Activated CD4-positive, alpha-beta T cell treated with anti-CD3 and anti-CD28 coated beads, Interleukin-2, amount 50 U/mL, for 24 hours (primary cell): ENCODE results near the gene CDHR2.
"Not testable (repeated sequence)": the region's sequence is repeated elsewhere in the genome, so short reads cannot be mapped to it uniquely, and the experiment has no call there.

ENCODE experiments used
- DNase-seq, 2 donors: peaks; one replicate each; pipeline ENCODE4 v3.0.0-alpha.2; 2020; ENCODE audit warnings: low read depth in 1 of 2, low spot score in 1 of 2

CDHR2 gene

DNA sequence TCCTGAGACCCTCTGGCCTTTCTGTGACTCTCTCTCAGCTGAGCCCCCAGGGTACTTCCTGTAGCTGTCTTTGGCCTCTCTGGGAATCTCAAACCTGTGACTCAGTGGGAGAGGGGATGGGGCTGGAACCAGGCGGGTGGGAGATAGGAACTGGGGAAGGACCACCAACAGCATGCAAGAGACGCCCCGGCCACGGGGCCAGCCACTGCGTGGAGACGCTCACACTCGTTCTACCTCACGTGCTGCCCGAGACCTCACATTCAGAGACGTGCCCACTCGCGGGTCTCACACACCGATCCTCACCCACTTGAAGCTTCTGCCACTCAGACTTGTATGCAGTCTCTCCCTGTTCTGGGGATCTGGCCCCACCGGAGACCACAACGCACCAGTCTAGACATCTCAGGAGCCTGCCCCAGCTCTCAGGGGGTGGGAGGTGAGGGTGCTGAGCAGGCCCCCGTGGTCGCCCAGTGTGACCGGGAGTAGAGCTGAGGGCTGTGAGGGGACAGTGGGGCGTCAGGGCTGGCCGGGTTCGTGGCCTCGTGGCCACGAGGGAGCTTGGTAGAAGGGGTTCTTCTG, 47.0 kb downstream of the CDHR2 start:
- no peak for DNase-seq

GRCh38 chr5:176596689-176597416, 47.7 kb downstream of the CDHR2 start:
- peak; percentile 42 to 47 for DNase-seq

DNA sequence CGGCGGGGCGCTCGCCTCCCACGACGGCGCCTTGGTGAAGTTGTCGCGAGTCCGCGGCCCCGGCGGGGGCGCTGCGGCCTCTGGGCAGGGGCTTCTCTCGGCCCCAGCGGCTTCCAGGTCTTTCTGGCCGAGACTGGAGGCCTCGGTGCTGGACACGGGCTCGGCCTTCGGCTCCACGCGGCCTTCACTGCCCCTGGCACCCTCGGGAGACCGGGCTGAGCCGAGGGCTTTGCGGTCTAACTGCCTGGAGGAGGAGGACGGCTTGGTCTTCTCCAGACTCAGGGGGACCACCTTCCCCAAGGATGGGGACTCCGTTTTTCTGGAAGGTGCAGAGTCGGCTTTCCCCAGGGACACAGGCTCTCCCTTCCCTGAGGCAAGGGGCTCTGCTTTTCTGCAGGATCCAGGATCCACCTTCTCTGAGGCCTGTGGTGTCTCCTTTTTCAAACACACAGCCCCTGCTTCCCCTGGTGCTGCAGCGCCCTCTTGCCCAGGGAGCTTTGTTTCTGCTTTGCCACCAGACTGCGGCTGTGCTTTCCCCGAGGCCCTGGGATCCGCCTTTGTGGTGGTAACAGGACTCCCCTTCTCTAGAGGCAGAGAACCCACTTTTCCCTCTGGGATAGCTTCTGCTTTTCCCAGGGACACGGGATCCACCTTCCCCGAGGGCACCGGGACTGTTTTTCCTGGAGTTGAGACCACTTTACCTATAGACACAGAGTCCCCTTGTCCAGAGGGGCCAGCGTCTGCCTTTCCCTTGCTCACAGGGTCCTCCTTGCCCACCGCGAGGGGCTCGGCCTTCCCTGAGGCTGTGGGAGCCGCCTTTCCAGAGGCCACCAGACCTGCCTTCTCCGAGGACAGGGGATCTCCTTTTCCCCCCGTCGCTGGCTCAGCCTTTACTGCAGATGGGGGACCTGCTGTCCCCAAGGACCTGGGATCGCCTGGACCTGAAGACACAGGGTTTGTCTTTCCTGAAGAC, 48.6 kb downstream of the CDHR2 start:
- no peak for DNase-seq

DNA sequence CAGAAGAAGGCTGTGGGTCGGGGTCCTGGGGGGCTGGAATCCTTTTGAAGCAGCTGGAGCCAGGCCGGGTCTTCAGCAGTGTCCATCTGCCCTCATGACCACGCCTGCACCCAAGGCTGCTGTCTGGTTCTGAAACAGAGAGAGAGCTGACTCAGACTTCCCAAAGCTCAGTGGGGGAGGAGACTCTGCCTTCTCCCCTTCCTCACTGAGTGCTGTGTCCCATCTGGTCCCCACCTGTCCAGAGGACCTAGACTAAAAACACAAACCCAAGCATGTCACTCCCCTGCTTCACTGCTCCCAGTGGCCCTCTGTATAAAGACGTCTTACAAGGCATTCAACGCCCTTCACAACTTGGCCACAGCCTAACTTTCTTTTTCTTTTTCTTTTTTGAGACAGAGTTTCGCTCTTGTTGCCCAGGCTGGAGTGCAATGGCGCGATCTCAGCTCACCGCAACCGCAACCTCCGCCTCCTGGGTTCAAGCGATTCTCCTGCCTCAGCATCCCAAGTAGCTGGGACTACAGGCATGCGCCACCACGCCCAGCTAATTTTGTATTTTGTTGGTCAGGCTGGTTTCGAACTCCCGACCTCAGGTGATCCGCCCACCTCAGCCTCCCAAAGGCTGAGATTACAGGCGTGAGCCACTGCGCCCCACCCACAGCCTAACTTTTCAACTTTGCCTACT, 50.7 kb downstream of the CDHR2 start:
- not testable (repeated sequence) for DNase-seq

- no peak for DNase-seq
Measured at GRCh38 chr5:176601901-176602482, 52.9 kb downstream of the CDHR2 start.

- DNase-seq, result no peak
Measured at GRCh38 chr5:176603091-176603490, 53.9 kb downstream of the CDHR2 start.

GRCh38 chr5:176606032-176606431, 56.9 kb downstream of the CDHR2 start:
- DNase-seq, result no peak

- no peak for DNase-seq
Measured at GRCh38 chr5:176606875-176607274, 57.7 kb downstream of the CDHR2 start.

GRCh38 chr5:176608142-176608705, 59.1 kb downstream of the CDHR2 start:
- no peak for DNase-seq

GRCh38 chr5:176608937-176609723, 60.0 kb downstream of the CDHR2 start:
- DNase-seq, result no peak

DNA sequence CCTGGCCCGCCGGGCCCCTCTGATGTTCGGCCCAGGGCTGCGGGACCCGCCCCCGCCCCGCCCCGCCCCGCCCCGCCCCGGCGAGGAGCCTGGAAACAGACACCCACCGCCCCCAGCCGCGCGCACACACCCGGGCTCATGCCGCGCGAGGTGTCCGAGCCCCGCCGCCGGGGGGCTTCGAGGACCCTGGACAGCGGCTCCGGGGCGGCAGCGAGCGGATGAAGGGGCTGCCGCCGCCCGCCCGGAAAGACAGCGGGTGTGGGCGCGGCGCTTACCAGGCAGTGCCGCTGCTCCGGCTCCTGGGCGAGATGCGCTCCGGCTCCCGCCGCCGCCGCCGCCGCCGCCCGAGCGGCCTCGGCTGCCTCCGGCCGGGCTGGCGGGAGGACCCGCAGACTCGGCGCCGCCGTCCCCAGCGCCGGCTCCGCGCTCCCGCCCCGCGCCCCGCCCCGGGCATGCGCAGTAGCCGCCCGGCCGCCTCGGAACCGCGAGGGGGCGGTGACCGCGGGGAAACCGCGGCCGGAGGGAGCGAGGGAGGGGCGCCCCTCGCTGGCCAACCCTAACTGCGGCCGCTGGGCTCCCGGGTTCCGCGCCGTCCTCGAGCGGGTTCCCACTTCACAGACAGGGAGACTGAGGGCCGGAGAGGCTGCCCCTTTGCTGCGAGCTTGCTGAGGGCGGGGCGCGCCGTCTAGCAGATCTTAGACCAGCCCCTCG, 60.7 kb downstream of the CDHR2 start, which contains the start of gene GPRIN1:
Gene GPRIN1, minus strand, starts transcription at position 433 of the 711 bp plus-strand sequence. CDS start 10,322 bp downstream, outside the sequence.
- peak; percentile 42 to 44 for DNase-seq

GRCh38 chr5:176610435-176610773, 61.3 kb downstream of the CDHR2 start:
- no peak for DNase-seq

DNA sequence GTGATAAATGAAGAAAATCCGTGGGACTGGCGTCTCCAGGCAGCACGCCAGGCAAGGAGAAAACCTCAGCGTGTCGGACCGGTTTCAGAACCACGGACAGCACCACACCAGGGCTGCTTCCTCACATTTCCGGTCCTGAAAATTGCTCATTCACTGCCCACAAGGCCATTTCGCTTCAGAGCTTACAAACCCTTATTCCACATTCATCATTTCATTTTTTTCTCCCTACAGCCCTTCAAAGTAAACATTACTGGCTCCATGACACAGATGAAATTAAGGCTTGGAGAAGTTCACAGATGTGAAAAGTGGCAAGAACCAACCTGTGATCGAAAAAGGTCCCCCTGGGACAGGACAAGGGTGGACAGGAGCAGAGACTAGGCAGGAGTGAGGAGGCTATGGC, 62.3 kb downstream of the CDHR2 start:
- DNase-seq, result no peak

GRCh38 chr5:176612008-176612407, 62.9 kb downstream of the CDHR2 start:
- no peak for DNase-seq

- no peak for DNase-seq
Measured at GRCh38 chr5:176612855-176613254, 63.7 kb downstream of the CDHR2 start.

DNA sequence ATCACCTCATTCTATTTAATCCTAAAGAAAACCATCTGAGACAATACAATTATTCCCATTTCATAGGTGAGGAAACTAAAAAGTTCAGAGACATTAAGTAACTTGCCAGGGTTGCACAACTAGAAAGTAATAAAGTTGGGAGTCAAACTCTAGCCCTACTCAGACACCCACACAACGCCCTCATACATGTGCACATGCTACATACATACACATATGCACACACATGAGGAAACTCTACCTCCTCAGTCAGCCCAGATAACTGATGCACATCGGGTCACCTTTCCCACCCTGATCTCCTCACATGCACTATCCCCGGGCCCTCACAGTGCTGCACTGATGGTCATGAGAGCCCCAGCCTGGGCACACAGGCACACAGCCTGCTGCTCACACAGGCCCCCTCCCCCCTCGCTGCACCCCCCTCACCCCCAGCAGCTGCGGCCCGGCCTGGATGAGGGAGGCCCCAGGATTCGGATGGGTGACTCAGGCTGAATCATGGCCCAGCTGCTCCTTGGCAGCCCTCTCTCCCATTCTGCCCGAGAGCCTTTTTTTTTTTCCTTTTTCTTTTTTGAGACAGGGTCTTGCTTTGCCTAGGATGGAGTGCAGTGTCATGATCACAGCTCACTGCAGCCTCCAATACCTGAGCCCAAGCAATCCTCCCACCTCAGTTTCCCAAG, 65.8 kb downstream of the CDHR2 start:
- no peak for DNase-seq

- DNase-seq, result no peak
Measured at GRCh38 chr5:176616511-176616910, 67.4 kb downstream of the CDHR2 start.

- no peak for DNase-seq
Measured at GRCh38 chr5:176618783-176619182, 69.6 kb downstream of the CDHR2 start.

DNA sequence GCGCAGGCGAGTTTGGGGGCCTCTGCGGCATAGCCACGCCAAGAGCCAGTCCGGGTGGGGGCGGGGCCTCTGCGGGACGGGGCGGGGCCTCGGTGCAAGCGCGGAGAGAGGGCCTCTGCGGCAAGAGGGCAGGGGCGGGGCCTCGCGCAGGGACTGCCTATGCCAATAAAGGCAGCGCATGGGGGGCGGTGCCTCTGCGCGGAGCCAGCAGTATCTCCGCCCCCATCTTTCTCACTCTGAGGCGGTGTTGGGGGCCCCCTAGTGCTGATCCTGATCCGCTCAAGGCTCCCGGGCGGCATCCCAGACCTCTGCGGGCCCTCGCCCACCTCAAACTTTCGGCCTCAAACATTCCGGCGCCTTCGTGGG, 70.0 kb downstream of the CDHR2 start:
- peak; percentile 42 to 77 for DNase-seq
